IPS DF 4.7 (cell line): ENCODE results near the gene SOST.

Source experiments
- DNase-seq: peaks from one replicate; pipeline ENCODE4 v3.0.0-alpha.2; 2013; ENCODE audit warnings: low spot score; ENCODE audit errors: extremely low read depth

SOST gene

GRCh38 chr17:43709210-43709609 lies 49.4 kb downstream of the SOST start:
- no peak for DNase-seq

GRCh38 chr17:43707184-43707583 lies 51.4 kb downstream of the SOST start:
- no peak for DNase-seq

GRCh38 chr17:43706235-43706634 lies 52.4 kb downstream of the SOST start:
- DNase-seq, result no peak
